ENCODE results near the gene CCDC159.

The CCDC159 gene

GRCh38 chr19:11355160-11356073, 9.1 kb downstream of the CCDC159 start, which contains the start of gene PLPPR2 (continued):
- no peak for TF ChIP-seq PBX3 (CRISPR knock-in tag; IDR thresholded peaks at IDR 0.05)
- TF ChIP-seq OSR2 (tag by site-specific recombination; IDR thresholded peaks at IDR 0.05): no peak
- no peak; the same call in 1 of the 2 replicates for TF ChIP-seq ZNF768 (tag by site-specific recombination; IDR thresholded peaks at IDR 0.05)
- TF ChIP-seq ZNF639 (tag by site-specific recombination; IDR thresholded peaks at IDR 0.05): peak; percentile 92
- peak; percentile 38; the same call in 1 of the 2 replicates for TF ChIP-seq TSHZ1 (tag by site-specific recombination; IDR thresholded peaks at IDR 0.05; ENCODE audit: borderline replicate concordance)
- TF ChIP-seq ZNF404 (tag by site-specific recombination; IDR thresholded peaks at IDR 0.05): no peak
- peak; percentile 84; the same call in 1 of the 2 replicates for TF ChIP-seq BCL11B (tag by site-specific recombination; IDR thresholded peaks at IDR 0.05; ENCODE audit: low read depth)
- no peak for TF ChIP-seq ZNF704 (tag by site-specific recombination; IDR thresholded peaks at IDR 0.05)
- TF ChIP-seq ZNF132 (tag by site-specific recombination; IDR thresholded peaks at IDR 0.05; ENCODE audit: borderline replicate concordance): no peak
- TF ChIP-seq ZFP41 (tag by site-specific recombination; IDR thresholded peaks at IDR 0.05; ENCODE audit: borderline replicate concordance): no peak
- TF ChIP-seq ZNF791 (tag by site-specific recombination; IDR thresholded peaks at IDR 0.05): no peak
- no peak for TF ChIP-seq ZBTB21 (tag by site-specific recombination; IDR thresholded peaks at IDR 0.05)
- TF ChIP-seq MZF1 (tag by site-specific recombination; IDR thresholded peaks at IDR 0.05; ENCODE audit: borderline replicate concordance): no peak
- peak; percentile 23; the same call in 1 of the 2 replicates for TF ChIP-seq ZNF629 (tag by site-specific recombination; IDR thresholded peaks at IDR 0.05)
- TF ChIP-seq FEZF1 (tag by site-specific recombination; IDR thresholded peaks at IDR 0.05): no peak
- TF ChIP-seq ZBTB44 (tag by site-specific recombination; IDR thresholded peaks at IDR 0.05): no peak
- TF ChIP-seq ZNF843 (tag by site-specific recombination; IDR thresholded peaks at IDR 0.05): peak; percentile 46; the same call in 1 of the 2 replicates
- TF ChIP-seq ZNF24 (tag by site-specific recombination; IDR thresholded peaks at IDR 0.05): no peak
- TF ChIP-seq BCL6B (tag by site-specific recombination; IDR thresholded peaks at IDR 0.05): no peak
- no peak for TF ChIP-seq ZNF223 (tag by site-specific recombination; IDR thresholded peaks at IDR 0.05)
- no peak for TF ChIP-seq ZNF521 (tag by site-specific recombination; IDR thresholded peaks at IDR 0.05)
- TF ChIP-seq ZNF830 (tag by site-specific recombination; IDR thresholded peaks at IDR 0.05; ENCODE audit: low read depth): no peak
- no peak for TF ChIP-seq ZNF366 (tag by site-specific recombination; conservative IDR thresholded peaks at IDR 0.05)
- TF ChIP-seq ZNF112 (tag by site-specific recombination; IDR thresholded peaks at IDR 0.05): no peak
- no peak for TF ChIP-seq ZNF621 (tag by site-specific recombination; IDR thresholded peaks at IDR 0.05)
- no peak for TF ChIP-seq ZNF121 (tag by site-specific recombination; IDR thresholded peaks at IDR 0.05)
- TF ChIP-seq WT1 (tag by site-specific recombination; IDR thresholded peaks at IDR 0.05): no peak
- TF ChIP-seq ZNF610 (tag by site-specific recombination; IDR thresholded peaks at IDR 0.05; ENCODE audit: borderline replicate concordance): no peak
